H1 (cell line): ENCODE results near the gene ZBTB43. TPM values are rescaled to one million over a fixed set of nuclear protein-coding genes. Genes with fewer than 3 reads are reported as not detected.

Experiments used
- CBX5 ChIP-seq: fragments of 300-800, 300-1000 bp; sonication (generic); IDR thresholded peaks from 2 replicates; pipeline ENCODE4 v1.7.1; 2016; ENCODE audit warnings: antibody characterized with exemption, low read length, low read depth
- polyA plus RNA-seq, 7 experiments: library from polyadenylated mRNA; depleted of rRNA in 3 of 7; stranded (reverse) in 5 of 7; unstranded in 2 of 7; fragments of >200 nt in 5 of 7; fragments of 200-250 nt in 2 of 7; gene quantifications; 1 replicate in 5 of 7; 2 replicates in 1 of 7; 4 replicates in 1 of 7; pipeline versions ENCODE4 v1.2.1 to v1.2.3, GENCODE V29; 2011 to 2013; ENCODE audit warnings: missing spikeins in 2 of 7, mixed read lengths in 2 of 7
- total RNA-seq: library from RNA; stranded (reverse); fragmentation: NEBNext Ultra II Directional; extraction: Animal tissue kit (Norgen Biotek cat#: 25700); gene quantifications from 2 replicates; pipeline ENCODE4 v1.2.1, GENCODE V29; 2021

ZBTB43 gene
- total and polyA plus RNA-seq, 2 of the 8 experiments (the other 6 are each of a cell fraction or from before 2014, with no cell fraction given) = 4.1 to 16.7 TPM

DNA sequence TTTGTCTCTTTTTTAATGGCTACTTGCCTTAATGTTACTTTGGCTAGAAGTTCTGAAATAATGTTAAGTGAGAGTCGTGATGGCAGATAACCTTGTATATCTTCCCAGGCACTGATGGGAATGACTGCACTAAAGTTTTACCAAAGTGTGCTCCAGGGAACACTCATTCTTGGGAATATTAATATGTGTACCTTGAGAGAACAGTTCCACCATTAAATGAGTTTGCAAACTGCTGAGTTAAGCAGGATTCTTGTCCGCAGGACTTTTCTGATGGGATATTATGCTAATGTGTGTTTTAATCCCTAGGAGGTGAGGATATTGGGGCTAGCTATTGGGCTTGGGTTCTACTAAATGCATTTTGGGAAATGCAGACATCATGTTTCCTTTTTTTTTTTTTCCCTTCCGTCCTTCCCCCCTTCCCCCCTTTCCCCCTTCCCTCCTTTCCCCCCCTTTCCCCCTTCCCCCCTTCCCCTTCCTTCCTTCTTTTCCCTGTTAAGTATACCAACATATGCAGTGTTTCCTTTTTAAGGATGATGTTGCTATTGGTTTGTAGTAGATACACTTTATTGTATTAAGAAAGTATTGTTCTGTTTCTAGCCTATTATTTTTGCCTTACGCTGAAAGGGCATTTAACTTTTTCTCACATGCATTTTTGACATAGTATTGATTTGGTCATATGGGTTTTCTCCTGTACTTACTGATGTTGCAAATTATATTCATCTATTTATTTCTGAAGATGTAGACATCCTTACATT is 71.1 kb downstream of the ZBTB43 start (continued):
- TF ChIP-seq CBX5 = no peak
